ENCODE measurements around the gene PSD4.

PSD4 gene

GRCh38 chr2:113225263-113226259 is 51.8 kb downstream of the PSD4 start:
- DNase-seq: no peak

DNA sequence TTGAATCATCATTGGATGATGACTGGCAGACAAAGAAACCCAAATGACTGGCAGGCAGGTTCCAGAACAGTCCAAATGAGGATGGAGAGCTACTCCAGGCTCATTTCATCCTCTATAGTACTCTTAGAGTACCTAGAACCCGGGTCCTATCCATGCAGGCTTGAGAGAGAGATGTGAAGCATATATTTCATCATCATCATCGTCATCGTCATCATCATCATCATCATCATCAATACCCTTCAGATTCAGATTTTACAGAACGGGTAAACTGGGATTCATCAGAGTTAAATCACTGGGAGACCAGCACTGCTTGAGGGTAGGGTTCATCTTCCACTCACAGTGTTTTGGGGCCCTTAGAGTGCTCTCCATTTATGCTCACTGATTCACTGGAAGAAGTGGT is 52.7 kb downstream of the PSD4 start:
- no peak for DNase-seq

DNA sequence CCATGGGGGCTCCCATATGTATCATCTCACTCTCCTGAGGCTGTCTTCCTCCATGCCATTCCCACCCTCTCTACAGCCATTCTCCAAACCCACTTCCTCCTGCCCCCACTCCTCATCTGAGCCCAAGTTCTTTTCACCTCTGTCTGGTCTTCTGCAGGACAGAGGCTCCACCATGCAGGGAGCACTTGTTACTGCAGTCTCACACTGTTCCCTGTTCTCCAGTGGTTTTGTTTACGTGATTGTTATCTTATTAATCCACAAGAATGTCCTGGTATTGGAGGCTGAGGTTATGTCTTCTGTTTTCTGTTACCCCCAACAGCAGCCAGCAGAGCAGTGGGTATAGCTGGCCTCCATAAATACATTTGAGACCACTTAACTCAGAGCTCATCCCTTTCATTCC is 53.5 kb downstream of the PSD4 start:
- no peak for DNase-seq

DNA sequence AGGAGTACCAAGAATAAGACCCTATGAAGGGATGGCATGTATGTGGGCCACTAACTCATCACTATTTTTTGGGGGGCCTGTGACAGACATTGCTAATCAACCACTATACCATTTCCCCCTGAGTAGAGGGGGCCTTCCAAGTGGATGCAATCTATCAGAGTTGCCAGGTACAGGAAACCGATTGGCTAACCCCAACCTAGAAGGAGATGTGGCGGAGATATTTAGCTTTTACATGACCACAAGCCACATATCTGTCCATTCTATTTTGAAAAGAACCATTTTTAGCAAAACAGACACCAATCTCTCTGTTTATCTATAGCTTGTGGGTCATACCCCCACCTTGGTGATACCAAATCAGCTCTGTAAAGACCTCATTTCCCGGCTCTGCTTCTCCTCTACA is 53.9 kb downstream of the PSD4 start:
- no peak for DNase-seq

DNA sequence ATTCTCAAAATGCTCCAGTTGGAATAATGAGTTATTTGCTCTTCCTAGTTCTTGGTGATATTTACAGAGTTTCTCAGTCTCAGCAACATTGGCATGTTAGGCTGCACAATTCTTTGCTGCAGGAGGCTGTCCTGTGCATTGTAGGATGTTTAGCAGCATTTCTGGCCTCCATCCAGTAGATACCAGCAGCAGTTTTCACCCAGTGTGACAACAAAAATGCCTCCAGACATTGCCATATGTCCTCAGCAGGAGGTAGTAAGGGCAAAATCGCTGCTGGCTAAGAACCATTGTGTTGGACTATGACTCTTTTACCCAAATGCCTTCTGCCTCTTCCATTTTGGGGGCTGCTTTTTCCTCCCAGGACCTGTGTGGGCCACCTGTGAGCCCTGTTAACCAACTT is 54.6 kb downstream of the PSD4 start:
- no peak for DNase-seq

DNA sequence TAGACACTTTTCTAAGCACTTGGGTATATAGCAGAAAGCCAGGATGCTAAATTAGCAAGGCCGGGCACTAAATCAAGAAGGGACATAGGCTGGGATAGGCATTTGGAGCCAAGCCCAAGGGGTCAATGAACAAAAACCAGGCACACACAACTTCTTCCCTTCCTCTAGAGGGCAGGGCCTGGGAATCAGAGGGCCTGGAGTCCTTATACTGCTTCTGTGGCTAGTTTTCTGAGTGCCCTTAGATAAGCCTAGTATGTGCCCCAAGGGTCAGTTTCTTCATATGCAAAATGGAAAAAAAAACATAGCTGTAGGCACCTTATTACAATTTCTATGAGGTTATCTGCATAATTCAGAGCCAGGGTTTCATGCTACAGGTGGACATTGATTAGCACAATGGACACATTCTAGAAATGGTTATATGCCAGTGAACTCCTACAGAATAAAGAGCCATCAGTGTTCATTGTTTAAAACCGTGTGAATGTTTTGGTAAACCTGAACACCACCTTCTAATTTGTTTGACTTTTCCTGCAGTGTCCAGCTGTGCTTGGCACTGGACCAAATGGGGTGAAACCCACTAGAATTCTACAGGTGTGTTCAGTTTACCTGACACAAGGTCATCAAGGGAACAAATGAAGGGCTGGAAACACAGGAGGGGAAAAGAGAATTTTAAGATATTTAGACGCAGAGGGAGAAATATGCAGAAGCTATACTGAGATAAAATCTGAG is 55.4 kb downstream of the PSD4 start:
- no peak for DNase-seq

DNA sequence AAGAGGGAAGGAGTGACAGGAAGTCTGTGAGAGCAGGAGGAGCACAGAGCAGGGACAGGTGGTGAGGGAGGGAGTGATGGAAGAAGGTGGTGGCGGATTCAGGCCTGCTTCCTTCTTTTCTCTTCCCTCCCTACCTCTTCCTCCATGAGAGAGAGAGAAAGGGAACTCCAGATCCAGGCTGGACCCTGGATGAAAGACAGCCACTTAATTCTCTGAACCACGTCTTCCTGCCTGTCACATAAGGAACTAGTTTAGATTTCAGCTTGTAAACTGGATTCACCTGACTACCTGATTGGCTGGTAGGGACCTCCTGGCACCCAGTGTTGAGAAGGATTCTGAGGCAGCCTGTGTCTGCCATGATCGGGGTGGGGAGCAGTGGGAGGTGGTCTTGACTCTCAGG is 56.0 kb downstream of the PSD4 start:
- no peak for DNase-seq

- no peak for DNase-seq
Observed at GRCh38 chr2:113230531-113230930, 56.8 kb downstream of the PSD4 start.

DNA sequence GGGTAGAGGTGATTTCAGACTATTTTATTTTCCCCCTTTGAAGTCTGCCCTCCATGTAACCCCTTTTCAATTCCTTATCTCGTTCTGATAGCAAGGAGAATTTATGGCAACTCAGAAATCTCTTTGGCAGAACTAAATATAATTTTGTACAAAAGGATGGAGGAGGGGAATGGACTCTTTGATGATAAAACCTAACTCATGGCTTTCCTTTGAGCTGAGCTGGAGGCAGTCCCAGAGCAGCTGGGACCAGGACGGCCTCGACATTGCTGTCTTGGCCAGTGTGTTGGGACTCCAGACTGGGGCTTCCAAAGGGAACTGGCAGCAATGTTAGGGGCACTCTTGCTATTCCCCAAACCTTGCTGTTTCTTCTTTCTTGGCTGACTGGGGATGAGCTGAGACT is 57.3 kb downstream of the PSD4 start:
- DNase-seq: no peak

- DNase-seq: no peak
Observed at GRCh38 chr2:113232123-113232522, 58.4 kb downstream of the PSD4 start.

- DNase-seq: no peak
Observed at GRCh38 chr2:113232740-113233139, 59.0 kb downstream of the PSD4 start.

- DNase-seq: no peak
Observed at GRCh38 chr2:113233593-113234550, 60.1 kb downstream of the PSD4 start.

- DNase-seq: no peak
Observed at GRCh38 chr2:113234721-113235346, 61.1 kb downstream of the PSD4 start.

GRCh38 chr2:113235347-113236226 is 61.8 kb downstream of the PSD4 start:
- DNase-seq: peak; percentile 85 to 98

DNA sequence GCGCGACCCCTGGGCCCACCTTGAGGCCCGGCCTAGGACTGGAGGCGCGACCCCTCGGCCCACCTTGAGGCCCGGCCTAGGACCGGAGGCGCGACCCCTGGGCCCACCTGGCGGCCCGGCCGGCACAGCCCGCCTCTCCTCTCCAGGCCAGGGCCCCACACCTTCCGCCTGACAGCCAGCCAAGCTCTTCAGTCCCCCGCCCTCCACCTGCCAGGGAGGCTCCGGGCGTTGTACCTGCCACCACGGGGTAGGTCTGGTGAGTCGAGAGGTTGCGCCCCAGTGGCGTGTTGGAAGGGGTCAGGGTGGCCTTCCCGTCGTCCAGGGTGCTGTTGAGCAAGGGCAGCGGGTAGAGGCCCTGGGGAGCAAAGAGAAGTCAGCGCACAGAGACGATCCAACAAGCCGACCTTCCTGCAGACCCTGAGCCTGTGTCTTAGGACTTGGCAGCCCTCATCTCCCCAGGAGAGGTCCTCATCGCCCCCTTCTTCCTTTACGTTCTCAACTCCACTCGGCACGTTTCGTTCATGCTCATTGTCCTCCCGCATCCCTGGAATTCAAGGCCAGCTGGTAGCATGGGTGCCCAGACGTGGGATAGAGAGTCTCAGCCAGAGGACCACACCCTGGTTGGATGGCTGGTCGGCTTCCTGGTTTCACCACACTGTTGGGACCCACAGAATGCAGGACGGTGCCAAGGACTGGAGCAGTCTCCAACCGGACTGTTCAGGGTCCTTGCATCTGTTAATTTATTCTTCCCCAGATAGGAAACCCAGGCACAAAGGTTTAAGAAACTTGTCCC is 62.8 kb downstream of the PSD4 start:
- DNase-seq: peak in 1 of 2 experiments; percentile 52

DNA sequence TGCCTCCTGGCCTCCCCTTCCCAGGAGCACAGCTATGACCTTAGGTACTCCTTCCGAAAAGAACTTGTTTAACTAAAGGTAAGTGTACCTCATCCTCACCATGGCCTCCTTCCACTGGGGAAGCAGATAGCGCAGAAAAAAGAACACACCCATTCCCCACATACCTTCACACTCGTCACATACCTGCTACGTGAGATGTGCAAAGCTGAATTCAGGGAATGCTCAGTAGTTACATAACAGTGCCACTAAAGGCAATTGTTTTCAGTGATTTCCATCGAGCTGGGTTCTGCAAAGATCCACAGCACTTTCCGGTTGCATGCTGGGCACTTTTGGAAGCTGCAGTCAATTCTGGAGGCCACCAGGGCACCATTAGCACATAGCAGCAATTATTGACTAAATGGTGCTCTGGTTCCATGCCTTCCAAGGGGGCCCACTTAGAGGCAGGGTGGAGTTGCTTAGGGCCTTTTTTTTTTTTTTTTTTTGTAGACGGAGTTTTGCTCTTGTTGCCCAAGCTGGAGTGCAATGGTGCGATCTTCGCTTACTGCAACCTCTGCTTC is 63.9 kb downstream of the PSD4 start:
- peak; percentile 16 to 19 for DNase-seq

- no peak for DNase-seq
Observed at GRCh38 chr2:113238871-113239839, 65.4 kb downstream of the PSD4 start.

- DNase-seq: peak; percentile 73 to 82
Observed at GRCh38 chr2:113240150-113240914, 66.6 kb downstream of the PSD4 start.

All from SW 1271 (cell line).